Heart right ventricle (tissue), 16 donors: ENCODE data around the gene EXOSC7. TPM values are rescaled to one million over a fixed set of nuclear protein-coding genes. Genes with fewer than 3 reads are reported as not detected.

ENCODE experiments used
- ATAC-seq, 8 donors: fragments of 200-7000 bp; cut with Tn5 transposase; one replicate each; pipeline ENCODE4 v1.9.1; 2020; ENCODE audit warnings: mild to moderate bottlenecking in 8 of 8, moderate library complexity in 8 of 8, moderate number of reproducible peaks in 1 of 8
- DNase-seq, 2 donors: peaks; one replicate each; pipeline ENCODE4 v3.0.0-alpha.2; 2020
- H3K27ac ChIP-seq, 10 donors: fragments of 200-600 bp; sonication (generic) in 2 of 10; one replicate each; pipeline versions ENCODE4 v1.5.0 to v1.8.0; 2020 to 2022; ENCODE audit warnings: mild to moderate bottlenecking in 3 of 10
- H3K27me3 ChIP-seq, 7 donors: fragments of 200-600 bp; one replicate each; pipeline ENCODE4 v1.8.0; 2021 to 2022; ENCODE audit warnings: mild to moderate bottlenecking in 2 of 7
- H3K36me3 ChIP-seq, 9 donors: fragments of 200-600 bp; sonication (generic) in 1 of 9; one replicate each; pipeline versions ENCODE4 v1.5.0 to v1.8.0; 2020 to 2022; ENCODE audit warnings: mild to moderate bottlenecking in 2 of 9
- H3K4me1 ChIP-seq, 9 donors: fragments of 200-600 bp; sonication (generic) in 1 of 9; one replicate each; pipeline versions ENCODE4 v1.5.0 to v1.8.0; 2020 to 2022; ENCODE audit warnings: mild to moderate bottlenecking in 4 of 9
- H3K4me3 ChIP-seq, 10 donors: fragments of 200-600 bp; sonication (generic) in 2 of 10; one replicate each; pipeline versions ENCODE4 v1.5.0 to v1.8.0; 2020 to 2022; ENCODE audit warnings: mild to moderate bottlenecking in 7 of 10, moderate library complexity in 2 of 10
- H3K9me3 ChIP-seq, 11 donors: fragments of 200-600 bp in 10 of 11; sonication (generic) in 2 of 11; one replicate each; pipeline versions ENCODE4 v1.5.0 to v1.8.0; 2013 to 2022; ENCODE audit warnings: mild to moderate bottlenecking in 2 of 11, control low read depth in 1 of 11, moderate library complexity in 1 of 11
- CTCF ChIP-seq, 9 donors: fragments of 200-600 bp; sonication (generic) in 2 of 9; IDR thresholded peaks; one replicate each; pipeline versions ENCODE4 v1.5.0 to v1.8.0; 2021 to 2022; ENCODE audit warnings: antibody characterized with exemption in 9 of 9, mild to moderate bottlenecking in 5 of 9, moderate library complexity in 1 of 9
- WGBS, 2 donors: extraction: QIAGEN DNeasy Blood & Tissue Kit; methylation state at CpG; one replicate each; pipeline ENCODE4 v1.1.7; 2013; ENCODE audit warnings: inconsistent platforms in 1 of 2; 5-methylcytosine and 5-hydroxymethylcytosine counted together
- intact Hi-C, 10 donors: fragments of 100-400 bp; cut with DNase I; formaldehyde crosslinking; loops; one replicate each; pipeline versions ENCODE4 v1.11.1 to v1.14.2; 2022
- polyA plus RNA-seq, 2 donors: library from polyadenylated mRNA; stranded (reverse); fragments of 200-250 nt; gene quantifications; one replicate each; pipeline ENCODE4 v1.2.3, GENCODE V29; 2013
- total RNA-seq, 10 donors: library from RNA; stranded (reverse); fragmentation: NEBNext Ultra II Directional in 3 of 10; extraction: Animal tissue kit (Norgen Biotek cat#: 25700) in 3 of 10; gene quantifications; one replicate each; pipeline versions ENCODE4 v1.2.1 to v1.2.4, GENCODE V29; 2021 to 2023
- donor health status: Arrhythmogenic right ventricular cardiomyopathy.
- donor health status: ischemic (EF 13 %, LVEDD 7.1; RV severe dilation, severe dysfunction).
- donor health status: healthy with polysubstance abuse.
- donor health status: DM: no; HTN: yes; CAD: no.
- donor health status: DM: no; HTN: no; CAD: no.
- donor health status: ischemic (EF 25% LVEDD 6.9; RV normal size, moderate dysfunction).
- donor health status: ischemic (EF 25% LVEDD 5.7; RV mildly dilated, moderate dysfunction).
- donor health status: healthy.
- donor health status: DM: yes; HTN: yes; CAD: no.
- donor health status: Ischemic cardiomyopathy.
- donor health status: ischemic (EF 35%, LVEDD 5.7; RV mildly dilated, moderate dysfunction).
- donor health status: nonischemic (EF 11% LVEDD 7.7; RV severe dilation, severe dysfunction).
- donor health status: DM: yes; HTN: yes; CAD: no.
- donor health status: PGD.
- donor health status: ischemic (EF 29% LVEDD 5.4; RV normal size, mild dysfunction).
- donor health status: nonischemic (EF 23%, LVEDD 6.1; RV moderate dilation, normal function).

The EXOSC7 gene
- total and polyA plus RNA-seq, 12 donors: 24.2 to 39.9 (median 32.1) TPM

- no peak for TF ChIP-seq CTCF (IDR thresholded peaks at IDR 0.05)
- H3K27me3 ChIP-seq: no peaks in the 10 kb centered on the region
- no peak for ATAC-seq
- peaks cover 0 to 84% (median 12%) of the 10 kb centered on the region in 9 donors for H3K4me1 ChIP-seq
- WGBS, 2 donors: 60 to 63% methylated on average over 4 of the region's 4 CpGs
- no peak for DNase-seq
- H3K9me3 ChIP-seq: no peaks in the 10 kb centered on the region
- peak overlapping the region in 1 of 10 donors; percentile 88 for H3K27ac ChIP-seq
- no peak overlapping the region for H3K4me3 ChIP-seq
- no peaks in the 10 kb centered on the region for H3K36me3 ChIP-seq
- intact Hi-C loops: no loop called here
Measured at GRCh38 chr3:45060165-45060892, 84.3 kb downstream of the EXOSC7 start.

Other genes starting within 250 kb of the EXOSC7 start
- 1 to 10 TPM; 3.0 to 8.7 (median 4.8) TPM for gene ZNF501, start 246.6 kb upstream of the EXOSC7 start, total RNA-seq
- 1 to 10 TPM; 1.5 to 1.7 TPM for gene ZNF501, start 246.6 kb upstream of the EXOSC7 start, polyA plus RNA-seq
- 10 to 100 TPM; 27.7 to 36.6 (median 34.8) TPM for gene KIAA1143, start 214.6 kb upstream of the EXOSC7 start, total RNA-seq
- gene KIAA1143, start 214.6 kb upstream of the EXOSC7 start, polyA plus RNA-seq: 10 to 100 TPM in 1 of 2 donors, 1 to 10 TPM in 1; 9.9 to 11.3 TPM
- 1 to 10 TPM in 1 of 10 donors, under 1 TPM in 9; 0.17 to 1.9 (median 0.50) TPM for gene KIF15, start 214.4 kb upstream of the EXOSC7 start, total RNA-seq
- gene KIF15, start 214.4 kb upstream of the EXOSC7 start, polyA plus RNA-seq: under 1 TPM; 0.22 to 0.32 TPM
- 10 to 100 TPM in 6 of 10 donors, 1 to 10 TPM in 4; 8.4 to 13.1 (median 11.2) TPM for gene TMEM42, start 114.3 kb upstream of the EXOSC7 start, total RNA-seq
- gene TMEM42, start 114.3 kb upstream of the EXOSC7 start, polyA plus RNA-seq: 10 to 100 TPM; 11.6 to 18.7 TPM
- gene TGM4, start 101.6 kb upstream of the EXOSC7 start, total RNA-seq: not detected
- not detected for gene TGM4, start 101.6 kb upstream of the EXOSC7 start, polyA plus RNA-seq
- gene ZDHHC3, start 70 bp upstream of the EXOSC7 start, total RNA-seq: 10 to 100 TPM; 35.0 to 52.2 (median 43.1) TPM
- gene ZDHHC3, start 70 bp upstream of the EXOSC7 start, polyA plus RNA-seq: 10 to 100 TPM; 19.0 to 30.7 TPM
- gene CLEC3B, start 50.1 kb downstream of the EXOSC7 start, total RNA-seq: 10 to 100 TPM; 34.8 to 72.9 (median 54.3) TPM
- gene CLEC3B, start 50.1 kb downstream of the EXOSC7 start, polyA plus RNA-seq: 100 to 1,000 TPM; 179 to 355 TPM
- 1 to 10 TPM in 1 of 10 donors, under 1 TPM in 9; 0.15 to 2.8 (median 0.23) TPM for gene CDCP1, start 170.1 kb downstream of the EXOSC7 start, total RNA-seq
- gene CDCP1, start 170.1 kb downstream of the EXOSC7 start, polyA plus RNA-seq: under 1 TPM; 0.37 to 0.52 TPM